Hematopoietic multipotent progenitor cell treated with erythropoietin and hydrocortisone succinate and interleukin-3 and kit ligand, for 15 days (in vitro differentiated cells): ENCODE measurements around the gene RTN4IP1.
A peak's percentile ranks its signal among the peaks of the same experiment; 100 is the strongest.

Experiments used
- DNase-seq: peaks from one replicate; pipeline ENCODE4 v3.0.0-alpha.2; 2015; ENCODE audit warnings: low spot score

RTN4IP1 gene, protein sequence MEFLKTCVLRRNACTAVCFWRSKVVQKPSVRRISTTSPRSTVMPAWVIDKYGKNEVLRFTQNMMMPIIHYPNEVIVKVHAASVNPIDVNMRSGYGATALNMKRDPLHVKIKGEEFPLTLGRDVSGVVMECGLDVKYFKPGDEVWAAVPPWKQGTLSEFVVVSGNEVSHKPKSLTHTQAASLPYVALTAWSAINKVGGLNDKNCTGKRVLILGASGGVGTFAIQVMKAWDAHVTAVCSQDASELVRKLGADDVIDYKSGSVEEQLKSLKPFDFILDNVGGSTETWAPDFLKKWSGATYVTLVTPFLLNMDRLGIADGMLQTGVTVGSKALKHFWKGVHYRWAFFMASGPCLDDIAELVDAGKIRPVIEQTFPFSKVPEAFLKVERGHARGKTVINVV

DNA sequence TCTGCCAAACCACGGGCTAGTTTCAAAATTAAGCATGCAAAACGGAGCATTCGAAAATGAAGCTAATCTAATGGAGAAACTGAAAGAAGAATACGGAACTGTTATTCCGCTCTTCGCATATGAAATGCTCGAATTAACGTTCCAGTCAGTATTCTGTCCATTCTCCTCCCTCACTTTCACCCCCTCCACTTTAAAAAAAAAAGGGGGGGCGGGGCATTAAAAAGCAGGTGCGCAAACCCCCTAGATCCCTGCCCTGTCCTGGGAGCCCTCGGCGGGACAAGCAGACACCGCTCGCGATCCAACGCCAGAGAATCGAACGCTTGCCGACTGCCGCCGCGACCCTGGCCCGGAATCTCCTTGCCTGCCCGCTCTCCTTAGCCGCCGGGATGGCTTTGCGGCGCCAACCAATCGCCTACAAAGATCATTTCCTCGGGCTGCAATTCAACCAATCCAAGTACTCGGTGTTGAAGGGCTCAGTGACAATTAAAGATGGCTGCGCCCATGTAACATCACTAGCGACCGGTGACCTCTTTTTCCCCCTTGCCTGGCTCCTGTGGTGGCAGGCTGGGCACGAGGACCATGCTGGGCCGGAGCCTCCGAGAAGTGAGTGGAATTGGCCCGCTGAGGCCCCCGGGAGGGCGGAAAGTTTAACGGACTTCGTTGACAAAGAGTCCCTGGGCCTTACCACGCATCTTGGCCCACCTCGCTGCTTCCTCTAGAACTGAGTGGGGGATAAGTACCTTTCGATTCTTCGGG lies at the start of gene RTN4IP1, which contains the start of gene QRSL1:
Gene RTN4IP1 (minus strand): TSS at position 396 of the 756 bp plus-strand sequence. CDS start 477 bp downstream, outside the sequence.
Gene QRSL1 (plus strand): TSS at position 476 of the 756 bp plus-strand sequence. CDS start 104 bp downstream, at position 580.
- DNase-seq = peak; percentile 93

DNA sequence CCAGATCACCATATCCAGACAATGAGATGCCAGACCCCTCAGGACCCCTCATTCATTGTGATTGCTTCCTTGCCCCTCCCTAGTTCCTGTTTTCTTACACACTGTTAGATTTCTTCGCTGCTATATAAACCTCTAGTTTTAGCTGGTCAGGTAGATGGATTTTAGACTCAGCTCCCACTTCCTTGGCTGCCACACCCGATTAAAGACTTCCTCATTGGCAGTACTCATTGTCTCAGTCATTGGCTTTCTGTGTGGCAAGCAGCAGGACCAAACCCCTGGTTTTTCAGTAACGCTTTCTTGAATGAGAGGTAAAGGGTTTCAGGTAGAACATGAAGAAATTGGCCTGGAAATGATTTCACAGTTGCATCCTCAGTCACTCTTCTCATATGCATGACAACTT lies 48.0 kb upstream of the RTN4IP1 start:
- DNase-seq = no peak

DNA sequence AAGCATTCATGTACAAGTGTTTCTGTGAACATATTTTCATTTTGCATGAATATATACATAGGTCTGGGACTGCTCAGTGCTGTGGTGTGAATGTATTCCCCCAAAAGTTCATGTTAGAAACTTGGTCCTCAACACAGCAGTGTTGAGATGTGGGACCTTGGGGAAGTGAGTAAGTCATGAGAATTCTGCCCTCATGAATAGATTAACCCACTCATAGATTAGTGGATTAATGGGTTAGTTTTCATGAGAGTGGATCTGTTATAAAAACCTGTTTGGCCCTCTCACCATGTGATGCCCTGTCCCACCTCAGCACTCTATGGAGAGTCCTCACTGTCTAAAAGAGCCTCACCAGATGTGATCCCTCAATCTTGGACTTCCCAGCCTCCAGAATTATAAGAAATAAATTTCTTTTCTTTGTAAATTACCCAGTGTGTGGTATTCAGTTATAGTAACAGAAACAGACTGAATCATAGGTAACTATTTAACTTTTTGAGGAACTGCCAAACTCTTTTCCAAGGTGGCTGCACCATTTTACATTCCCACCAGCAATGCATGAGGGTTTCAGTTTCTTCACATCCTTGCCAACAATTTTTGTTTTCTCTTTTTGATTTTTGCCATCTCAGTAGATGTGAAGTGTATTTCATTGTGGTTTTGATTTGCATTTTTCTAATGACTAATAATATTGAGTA lies 45.4 kb upstream of the RTN4IP1 start:
- no peak for DNase-seq

DNA sequence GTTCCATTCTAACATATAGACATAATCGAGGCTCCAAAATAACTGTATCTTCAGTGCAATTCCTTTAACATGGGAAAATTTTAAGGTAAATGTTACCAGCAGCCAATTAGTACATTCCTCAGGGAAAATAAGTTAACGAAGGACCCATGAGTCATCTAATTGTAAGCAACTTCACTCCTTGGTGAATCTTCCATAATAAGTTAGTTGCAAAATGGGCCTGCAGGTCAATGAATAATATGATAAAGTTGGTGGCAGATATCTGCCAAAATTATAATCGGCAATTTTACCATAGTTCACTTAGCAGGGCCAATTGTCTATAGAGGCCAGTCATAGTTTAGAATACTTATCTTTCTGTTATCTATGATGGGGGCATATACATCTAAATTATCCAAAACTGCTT lies 42.4 kb upstream of the RTN4IP1 start:
- DNase-seq = no peak

DNA sequence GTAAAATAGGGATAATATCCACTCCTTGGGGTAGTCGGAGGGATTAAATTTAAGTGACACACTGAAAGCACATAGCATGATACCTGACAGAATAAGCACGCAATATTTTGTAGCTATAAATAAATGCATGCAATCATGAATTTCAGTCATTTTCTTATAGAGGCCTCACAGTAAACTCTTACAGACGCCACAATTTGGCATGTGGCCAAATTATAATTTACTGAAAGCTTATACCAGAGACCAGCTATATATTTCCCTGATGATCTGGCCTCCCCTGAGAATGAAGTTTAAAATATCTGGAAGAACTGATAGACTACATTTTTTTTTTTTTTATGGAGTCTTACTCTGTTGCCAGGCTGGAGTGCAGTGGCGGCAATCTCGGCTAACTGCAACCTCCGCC lies 40.9 kb upstream of the RTN4IP1 start:
- DNase-seq = no peak

DNA sequence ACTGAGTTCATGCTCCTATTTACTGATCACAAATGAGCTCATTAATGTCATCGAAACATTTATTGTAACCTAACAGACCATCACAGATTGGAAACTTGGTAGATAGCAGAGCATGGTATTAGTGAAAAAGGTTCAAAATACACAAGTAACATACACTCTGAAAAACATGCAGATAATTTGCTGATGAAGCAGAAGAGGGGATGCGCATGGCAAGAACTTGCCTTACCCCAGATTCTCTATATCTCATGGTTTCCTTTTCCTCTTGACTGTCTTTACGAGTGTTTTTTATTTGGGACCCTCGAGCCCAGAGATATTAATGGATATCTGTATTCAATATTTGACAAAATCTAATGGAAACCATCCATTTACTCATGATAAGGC lies 37.7 kb upstream of the RTN4IP1 start:
- no peak for DNase-seq

DNA sequence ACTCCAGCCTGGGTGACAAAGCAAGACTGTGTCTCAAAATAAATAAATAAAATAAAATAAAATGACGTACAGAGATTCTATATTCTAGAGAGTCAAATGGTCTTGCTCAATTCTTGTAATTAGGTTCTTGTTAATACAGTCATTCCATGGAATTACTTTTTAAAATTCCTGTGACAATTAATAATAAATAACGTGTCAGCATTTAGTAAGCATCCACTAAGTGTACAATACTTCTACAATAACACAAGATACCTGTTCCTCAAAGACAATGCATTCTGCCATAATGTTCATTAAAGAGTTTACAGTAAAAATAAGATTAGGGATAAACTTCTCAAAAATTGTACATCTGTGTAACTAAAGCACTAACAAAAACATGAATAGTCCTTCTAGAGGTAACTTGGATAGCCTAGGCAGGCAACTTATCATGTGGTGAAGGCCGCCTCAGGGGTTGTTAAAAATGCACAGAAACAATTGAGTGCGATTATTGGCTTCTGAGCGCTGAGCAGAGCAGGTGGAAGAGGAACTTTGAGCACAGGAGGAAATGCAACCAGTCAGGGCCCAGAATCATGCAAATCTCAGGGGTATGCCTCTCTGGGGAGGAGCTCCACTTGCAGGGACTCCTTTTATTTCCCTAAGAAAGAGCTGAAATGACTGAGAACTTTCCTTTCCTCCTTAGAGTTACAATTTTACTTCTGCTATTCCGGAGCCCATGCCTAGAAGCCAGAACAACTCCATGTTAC lies 37.2 kb upstream of the RTN4IP1 start:
- no peak for DNase-seq

DNA sequence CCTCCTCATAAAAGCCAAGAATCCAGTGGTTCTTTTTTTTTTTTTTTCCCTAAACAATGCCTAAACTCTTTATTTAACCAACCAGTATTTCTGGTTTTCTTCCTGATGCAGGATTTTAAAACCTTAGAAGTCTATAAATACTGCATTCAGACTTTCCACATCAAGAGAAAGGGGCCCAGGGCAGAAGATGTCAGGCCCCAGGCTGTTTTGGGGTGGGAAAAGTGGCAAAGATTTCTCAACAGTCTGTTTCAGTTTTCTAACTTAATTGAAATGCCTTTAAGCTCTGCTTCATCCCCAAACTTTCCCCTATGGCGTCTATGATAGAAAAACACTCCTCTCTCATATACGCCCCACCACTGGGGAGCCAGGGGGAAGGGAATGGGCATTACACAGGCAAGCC lies 33.2 kb upstream of the RTN4IP1 start:
- no peak for DNase-seq

DNA sequence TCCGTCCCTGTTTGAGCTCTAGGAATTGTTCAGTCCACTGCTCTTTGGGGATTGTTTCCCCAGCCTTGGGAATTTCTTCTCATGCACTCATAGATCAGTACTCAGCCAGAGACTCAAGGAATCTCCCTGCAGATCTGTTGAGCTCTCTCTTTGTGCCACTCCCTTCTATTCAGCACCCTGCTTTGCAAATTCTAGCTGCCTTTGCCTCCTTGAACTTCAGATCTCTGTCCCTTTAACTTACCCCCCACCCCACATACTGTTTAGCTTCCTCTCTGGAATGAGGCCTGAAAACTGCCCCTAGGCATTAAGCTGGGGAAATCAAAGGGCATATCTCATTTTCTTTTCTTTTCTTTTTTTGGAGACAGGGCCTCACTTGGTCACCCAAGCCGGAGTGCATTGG lies 30.6 kb upstream of the RTN4IP1 start:
- no peak for DNase-seq

DNA sequence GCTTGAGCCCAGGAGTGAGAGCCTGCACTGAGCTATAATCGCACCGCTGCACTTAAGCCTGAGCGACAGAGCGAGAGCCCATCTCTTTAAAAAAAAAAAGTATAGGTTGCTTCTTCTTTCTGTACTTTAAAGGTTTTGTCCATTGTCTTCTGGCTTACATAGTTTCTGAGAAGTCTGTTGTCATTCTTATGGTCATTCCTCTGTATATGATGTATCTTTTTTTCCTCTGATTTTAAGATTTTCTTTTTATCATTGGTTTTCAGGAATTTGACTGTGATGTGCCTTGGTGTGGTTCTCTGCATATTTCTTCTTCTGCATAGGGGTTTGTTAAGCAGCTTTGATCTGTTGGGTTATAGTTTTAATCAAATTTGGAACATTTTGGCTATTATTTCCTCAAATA lies 29.2 kb upstream of the RTN4IP1 start:
- no peak for DNase-seq

DNA sequence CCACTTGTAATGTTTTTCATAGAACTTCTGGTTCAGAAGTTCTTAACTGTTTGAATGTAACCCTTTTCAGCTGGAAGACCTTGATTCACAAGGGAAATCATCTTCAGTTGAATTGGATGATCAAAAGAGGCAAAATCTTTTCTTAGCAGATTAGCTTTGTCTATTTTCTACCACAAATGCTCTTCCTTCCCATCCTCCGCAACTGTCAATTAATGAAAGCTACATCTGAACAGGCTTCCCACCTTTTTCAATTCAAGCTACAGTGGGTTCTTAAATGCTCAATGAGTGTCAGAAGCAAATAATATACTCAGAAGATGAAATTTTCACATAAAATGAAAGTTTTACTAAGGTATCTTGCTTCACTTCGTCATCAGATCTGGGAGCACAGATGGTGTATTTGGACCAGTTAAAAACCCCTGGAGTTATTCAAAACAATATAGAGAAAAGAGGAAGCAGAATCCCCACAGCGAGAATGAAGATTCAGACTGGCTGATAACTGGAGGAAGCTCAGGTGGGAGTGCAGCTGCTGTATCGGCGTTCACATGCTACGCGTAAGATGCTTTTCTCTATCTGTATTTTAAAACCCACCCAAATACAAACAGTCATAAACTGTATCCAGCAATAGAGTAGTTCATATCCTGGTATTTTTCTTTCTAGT lies 19.5 kb upstream of the RTN4IP1 start:
- DNase-seq = no peak

DNA sequence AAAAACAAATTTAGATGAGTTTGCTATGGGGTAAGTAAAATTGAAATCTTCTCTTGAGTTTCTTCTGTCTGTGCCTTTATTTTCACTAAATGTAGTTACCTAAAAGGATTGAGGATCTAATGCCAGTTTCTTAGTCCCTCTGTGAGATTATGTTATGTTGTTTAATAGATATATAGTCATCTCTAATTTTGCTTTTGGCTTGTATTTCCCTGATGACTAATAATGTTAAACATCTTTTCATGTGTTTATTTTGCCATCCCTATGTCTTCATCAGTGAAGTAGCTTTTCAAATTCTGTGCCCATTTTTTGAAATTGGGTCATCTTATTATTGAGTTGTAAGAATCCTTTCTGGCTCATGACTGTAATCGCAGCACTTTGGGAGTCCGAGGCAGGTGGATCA lies 13.8 kb upstream of the RTN4IP1 start:
- DNase-seq = no peak

DNA sequence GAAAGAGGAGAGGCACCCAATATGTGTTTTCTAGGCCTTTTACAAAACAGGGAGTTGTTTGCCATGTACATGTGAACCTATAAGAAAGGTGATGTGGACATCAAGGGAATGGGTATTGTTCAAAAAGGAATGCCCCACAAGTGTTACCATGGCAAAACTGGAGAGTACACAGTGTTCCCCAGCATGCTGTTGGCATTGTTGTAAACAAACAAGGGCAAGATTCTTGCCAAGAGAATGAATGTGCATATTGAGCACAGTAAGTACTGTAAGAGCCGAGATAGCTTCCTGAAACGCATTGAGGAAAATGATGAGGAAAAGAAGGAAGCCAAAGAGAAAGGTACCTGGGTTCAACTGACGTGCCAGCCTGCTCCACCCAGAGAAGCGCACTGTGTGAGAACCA lies 13.2 kb upstream of the RTN4IP1 start:
- DNase-seq = no peak

DNA sequence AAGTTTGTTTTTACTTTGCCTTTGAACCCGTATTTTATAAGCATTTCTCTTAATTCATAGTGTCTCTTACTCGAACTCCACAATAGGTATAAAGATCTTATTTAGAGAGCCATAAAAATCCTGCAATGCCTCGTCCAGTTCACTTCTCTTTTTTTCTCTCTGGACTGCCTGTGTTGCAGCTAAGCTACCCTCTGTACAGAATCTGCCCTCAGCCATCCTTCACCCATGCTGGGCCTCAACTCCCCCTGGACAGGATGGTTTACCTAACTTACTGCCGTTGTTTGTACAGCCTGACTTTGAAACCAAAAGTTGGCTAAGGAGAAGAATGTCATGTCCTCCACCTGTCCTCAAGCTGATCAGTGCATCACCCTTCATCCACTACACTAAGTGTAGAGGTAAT lies 10.5 kb upstream of the RTN4IP1 start:
- no peak for DNase-seq

DNA sequence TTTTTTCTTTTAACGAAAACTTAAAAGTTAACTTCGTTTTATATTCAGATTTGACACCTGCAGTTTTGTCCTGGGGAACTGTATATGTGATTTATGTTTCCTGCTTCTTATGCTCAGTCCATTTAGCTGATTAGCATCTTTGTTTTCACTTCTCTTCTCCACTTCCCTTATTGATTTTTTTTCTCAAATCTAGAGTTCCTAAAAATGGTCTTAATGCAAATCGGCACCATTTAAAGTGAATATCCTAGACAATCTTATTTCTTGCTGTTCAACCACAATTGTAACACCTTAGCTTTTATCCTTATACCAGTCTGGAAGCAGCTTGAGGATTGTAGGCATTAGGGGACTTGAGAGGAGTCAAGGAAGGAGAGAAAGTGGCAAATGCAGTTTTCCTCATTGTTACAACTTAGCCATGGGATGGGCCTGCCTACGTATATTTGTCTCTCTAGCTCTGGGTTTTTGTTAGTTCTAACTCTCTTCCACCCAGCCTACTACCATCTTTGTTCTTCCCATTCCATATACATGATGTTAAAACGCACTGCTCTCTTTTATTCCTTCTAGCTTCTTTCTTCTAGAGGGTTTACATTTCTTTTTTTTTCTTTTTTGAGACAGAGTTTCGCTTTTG lies 8.5 kb upstream of the RTN4IP1 start:
- DNase-seq = no peak

DNA sequence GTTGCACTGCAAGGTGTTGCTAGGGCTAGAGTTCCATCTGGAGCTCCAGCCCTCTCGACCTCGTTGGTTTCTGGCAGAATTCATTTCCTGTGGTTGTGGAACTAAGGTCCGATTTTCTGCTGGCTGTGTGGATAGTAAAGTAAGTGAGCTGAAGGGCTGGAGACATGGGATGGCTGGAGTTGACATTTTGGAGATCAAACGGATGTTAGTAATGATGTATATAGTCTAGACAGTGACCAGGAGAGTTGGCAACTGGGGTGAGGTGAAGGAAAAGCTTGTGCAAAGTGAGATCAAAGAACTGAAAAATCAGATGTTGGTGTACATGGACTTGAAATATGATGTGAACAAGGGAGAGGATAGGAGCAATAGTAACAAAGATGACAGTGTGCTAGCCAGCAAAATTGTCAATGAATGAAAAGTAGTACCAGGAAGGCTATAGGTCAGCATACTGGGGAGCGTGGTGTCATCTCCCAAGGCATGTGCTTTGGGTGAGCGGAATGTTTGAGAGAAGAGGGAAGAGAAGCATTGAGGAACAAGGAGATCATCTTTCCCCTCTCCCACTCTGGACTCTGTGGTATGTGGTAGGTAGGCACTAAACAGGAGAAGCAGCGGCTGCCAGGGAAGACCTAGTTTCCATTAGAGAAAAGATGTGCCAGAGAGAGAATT lies 7.9 kb upstream of the RTN4IP1 start:
- no peak for DNase-seq

DNA sequence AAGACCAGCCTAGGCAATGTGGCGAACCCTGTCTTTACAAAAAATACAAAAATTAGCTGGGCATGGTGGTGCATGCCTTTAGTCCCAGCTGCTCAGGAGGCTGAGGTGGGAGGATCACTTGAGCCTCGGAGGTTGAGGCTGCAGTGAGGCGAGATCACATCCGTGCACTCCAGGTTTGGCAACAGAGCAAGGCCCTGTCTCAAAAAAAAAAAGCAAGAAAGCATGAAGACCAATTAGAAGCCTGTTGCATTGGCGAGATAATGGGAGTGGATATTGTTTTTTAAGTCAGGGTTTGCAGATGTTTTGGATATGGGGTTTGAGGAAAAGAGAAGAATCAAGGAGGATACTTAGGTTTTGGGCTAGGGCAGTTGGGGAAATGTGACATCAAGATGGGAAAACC lies 5.3 kb upstream of the RTN4IP1 start:
- DNase-seq = no peak

DNA sequence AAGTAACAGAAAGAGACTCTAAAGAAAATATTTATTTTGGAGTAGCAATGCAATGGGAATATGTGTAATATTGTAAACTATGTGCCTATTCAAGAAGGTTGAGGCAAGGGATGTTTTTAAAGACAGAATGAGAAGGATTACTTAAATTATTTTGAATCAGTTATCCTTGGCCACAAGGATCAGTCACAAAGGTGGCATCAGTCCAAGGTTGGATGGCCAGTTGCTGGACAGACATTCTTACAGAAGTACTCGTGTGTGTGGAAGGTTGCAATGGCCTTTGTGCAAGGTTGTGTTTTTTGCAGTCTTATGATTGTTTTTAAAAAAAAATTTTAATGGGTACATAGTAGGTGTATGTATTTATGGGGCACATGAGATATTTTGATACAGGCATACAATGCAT lies 2.0 kb upstream of the RTN4IP1 start:
- no peak for DNase-seq

DNA sequence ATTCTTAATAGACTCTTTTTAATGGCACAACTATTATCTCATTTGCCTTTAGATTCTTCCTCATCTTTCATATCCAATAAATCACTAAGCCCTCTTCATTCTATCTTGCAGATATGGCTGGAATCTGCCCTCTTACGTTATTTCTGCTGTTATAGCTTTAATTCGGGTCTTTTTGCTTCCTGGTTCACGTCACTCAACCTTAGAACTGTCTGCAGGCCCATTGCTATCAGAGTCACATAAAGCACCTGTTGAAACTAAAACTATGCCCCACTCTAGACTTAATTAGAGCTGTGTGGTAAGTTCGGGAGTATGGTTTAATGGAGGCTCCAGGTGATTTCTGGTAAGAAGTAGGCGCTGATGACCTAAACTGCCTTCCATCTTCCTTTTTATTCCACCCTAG lies 1.1 kb upstream of the RTN4IP1 start:
- no peak for DNase-seq

DNA sequence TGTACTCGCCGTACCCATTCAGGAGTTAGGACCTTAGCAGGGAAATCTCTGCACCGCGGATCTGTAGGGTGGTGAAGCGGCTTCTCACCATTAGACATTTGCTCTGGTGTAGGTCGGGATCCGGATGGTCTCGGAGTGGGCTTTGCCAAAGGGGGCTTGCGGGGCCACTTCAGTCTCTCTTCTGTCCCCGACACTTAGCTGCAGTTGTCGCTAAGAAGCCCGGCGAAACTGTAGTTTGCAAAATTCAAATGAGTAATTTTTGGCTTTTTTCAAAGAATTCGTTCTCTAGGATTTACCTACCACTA lies 513 bp upstream of the RTN4IP1 start:
- no peak for DNase-seq

DNA sequence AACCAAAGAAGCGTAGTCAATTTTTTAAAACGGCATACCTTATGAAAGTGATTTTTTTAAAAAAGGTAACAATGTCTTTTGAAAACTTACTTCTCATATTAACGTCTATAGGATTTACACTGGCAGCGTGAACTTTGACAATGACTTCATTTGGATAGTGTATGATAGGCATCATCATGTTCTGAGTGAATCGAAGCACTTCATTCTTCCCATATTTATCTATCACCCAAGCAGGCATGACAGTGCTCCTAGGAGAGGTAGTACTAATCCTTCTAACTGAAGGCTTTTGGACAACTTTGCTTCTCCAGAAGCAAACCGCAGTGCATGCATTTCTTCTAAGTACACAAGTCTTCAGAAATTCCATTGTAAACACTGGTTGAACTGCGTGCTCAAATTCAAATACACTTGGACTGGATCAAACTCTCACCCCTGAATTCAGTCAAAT lies 618 bp downstream of the RTN4IP1 start:
- no peak for DNase-seq
